GM18907 (cell line): ENCODE data around the gene CACNG6.
"Not testable (repeated sequence)": the region's sequence is repeated elsewhere in the genome, so short reads cannot be mapped to it uniquely, and the experiment has no call there.

Experiments
- ATAC-seq: cut with Tn5 transposase; IDR thresholded peaks from one replicate; pipeline ENCODE4 v1.9.1; 2021; ENCODE audit warnings: mild to moderate bottlenecking, moderate library complexity; ENCODE audit not compliant: unreplicated experiment

The CACNG6 gene

DNA sequence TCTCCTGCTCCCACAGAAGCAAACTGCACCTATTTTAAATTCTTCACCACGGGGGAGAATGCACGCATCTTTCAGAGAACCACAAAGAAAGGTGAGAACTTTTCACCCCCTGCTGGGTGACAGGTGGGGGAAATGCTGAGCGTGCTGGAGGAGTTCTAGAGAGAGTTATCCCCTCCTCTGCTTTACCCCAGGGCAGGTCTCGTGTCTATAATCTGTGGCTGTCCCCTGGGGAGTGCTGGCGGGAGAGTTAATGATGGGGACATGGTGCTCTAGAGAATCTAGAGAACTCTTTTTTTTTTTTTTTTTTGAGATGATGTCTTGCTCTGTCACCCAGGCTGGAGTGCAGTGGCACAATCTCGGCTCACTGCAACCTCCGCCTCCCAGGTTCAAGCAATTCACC is 6.8 kb downstream of the CACNG6 start:
- ATAC-seq = no peak

DNA sequence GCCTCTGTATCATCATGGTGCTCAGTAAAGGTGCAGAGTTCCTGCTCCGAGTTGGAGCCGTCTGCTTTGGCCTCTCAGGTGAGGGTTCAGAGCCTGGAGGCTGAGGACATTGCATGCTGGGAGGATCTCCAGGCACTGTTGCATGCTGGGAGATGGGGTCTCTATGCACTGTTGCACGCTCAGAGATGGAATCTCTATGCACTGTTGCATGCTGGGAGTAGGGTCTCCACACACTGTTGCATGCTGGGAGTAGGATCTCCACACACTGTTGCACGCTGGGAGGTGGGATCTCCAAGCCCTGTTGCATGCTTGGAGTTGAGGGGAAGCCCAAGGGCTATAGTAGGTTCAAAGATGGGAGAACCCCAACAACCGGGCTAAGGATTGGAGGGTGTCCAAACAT is 8.3 kb downstream of the CACNG6 start:
- ATAC-seq = no peak

DNA sequence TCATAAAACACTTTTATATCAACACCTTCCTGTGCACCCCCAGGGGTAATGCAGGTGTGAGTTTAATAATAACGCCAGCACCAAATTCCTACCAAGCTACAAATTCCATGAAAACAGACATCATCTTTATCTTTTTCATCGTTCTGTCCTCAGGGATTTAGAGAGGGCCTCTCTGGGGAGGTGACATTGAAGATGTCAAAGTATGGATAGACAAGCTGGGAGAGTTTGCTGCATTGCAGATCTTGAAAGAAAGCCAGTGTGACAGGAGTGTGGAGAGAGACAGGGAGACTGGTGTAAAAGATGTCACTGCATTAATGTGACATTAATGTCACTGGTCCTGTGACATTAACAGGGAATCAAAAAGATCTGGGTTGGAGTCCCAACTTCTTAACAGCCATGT is 10.1 kb downstream of the CACNG6 start:
- ATAC-seq = no peak

DNA sequence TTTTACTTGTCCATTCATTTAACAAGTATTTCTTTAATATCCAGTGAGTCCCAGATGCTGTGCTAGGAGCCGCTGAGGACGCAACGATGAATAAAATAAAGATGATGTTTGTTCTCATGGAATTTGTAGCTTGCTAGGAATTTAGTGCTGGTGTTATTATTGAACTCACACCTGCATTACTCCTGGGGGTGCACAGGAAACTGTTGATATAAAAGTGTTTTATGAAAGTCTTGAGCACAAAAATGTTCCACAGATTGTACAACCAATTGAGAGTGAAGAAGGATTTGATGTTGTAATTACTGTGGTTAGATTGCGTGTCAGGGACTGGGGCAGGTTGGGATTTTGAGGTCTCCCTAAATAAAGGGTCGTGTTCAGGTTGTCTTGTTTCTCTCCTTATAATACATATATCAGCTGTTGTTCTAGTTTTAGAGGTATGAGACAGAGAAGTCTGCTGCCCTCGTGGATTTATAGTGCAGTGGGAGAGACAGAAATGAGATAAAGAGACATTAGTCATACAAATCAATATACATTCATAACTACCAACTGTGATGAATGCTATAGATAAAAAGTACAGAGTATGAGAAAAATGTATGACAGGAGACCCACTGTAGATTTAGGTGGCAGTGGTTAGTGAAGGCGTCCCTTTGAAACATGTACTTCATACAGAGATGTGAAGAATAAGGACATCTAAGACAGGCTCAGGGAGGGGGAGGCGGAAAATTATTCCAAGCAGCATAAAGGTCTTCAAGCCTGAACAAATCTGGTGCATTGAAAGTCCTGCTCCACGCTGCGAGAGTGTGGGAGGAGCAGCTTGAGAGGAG is 11.3 kb downstream of the CACNG6 start:
- ATAC-seq = no peak

DNA sequence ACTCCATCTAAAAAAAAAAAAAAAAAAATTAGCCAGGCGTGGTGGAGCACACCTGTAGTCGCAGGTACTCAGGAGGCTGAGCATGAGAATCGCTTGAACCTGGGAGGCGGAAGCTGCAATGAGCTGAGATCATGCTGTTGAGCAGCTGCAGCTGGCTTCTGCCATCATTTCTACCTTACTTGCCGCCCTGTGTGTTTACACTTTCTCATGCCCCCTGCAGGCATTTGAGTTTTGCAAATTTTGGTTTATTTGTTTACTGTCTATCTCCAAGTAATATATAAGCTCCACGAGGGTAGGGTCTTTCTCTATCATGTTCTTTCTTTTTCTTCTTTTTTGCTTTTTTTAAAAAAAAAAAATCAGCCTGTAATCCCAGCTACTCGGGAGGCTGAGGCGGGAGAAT is 18.0 kb downstream of the CACNG6 start:
- no peak for ATAC-seq

DNA sequence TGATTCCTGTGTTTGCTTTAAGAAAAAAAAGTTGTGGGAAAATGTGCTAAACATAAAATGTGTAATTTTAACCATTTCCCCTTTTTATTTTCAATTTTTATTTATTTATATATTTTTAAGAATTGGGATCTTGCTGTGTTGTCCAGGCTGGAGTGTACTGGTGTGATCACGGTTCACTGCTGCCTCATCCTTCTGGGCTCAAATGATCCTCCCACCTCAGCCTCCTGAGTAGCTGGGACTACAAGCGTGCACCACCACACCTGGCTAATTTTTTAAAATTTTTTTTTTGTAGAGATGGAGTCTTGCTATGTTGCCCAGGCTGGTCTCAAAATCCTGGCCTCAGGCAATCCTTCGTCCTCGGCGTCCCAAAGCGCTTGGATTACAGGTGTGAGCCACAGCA is 19.0 kb downstream of the CACNG6 start:
- ATAC-seq = no peak

DNA sequence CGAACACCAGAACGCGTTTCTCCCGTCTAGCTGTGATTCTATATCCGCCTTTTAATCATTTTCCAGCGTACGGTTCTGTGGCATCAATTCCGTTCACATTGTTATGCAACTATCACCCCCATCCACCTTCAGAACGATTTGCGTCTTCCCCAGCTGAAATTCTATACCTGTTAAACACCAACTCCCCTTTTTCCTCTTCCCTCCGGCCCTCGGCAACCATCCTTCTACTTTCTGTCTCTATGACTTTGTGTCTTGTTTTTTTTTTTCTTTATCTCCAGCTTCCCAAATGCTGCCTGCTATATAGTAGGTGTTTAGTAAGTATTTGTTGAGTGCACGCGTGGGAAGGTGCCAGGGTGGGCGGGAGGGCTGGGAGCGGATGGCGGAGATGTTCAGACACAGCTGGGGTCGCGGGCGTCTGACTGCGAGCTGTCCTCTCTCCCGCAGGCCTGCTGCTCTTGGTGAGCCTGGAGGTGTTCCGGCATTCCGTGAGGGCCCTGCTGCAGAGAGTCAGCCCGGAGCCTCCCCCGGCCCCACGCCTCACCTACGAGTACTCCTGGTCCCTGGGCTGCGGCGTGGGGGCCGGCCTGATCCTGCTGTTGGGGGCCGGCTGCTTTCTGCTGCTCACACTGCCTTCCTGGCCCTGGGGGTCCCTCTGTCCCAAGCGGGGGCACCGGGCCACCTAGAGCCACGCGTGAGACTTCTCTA is 20.2 kb downstream of the CACNG6 start:
- ATAC-seq = no peak

DNA sequence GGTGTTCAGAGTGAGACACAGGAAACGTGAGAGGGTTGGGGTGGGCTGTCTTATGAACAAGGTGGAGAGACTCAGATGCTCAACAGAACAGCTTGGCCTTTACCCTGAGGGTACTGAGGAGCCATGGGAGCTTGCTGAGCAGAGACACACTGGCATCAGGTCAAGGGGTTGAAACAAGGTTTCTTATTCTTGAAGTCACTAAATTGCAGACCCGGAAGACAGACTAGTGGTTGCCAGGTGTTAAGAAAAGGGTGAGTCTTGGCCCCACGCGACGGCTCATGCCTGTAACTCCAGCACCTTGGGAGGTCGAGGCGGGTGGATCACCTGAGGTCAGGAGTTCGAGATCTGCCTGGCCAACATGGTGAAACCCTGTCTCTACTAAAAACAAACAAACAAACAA is 22.4 kb downstream of the CACNG6 start:
- ATAC-seq = no peak

DNA sequence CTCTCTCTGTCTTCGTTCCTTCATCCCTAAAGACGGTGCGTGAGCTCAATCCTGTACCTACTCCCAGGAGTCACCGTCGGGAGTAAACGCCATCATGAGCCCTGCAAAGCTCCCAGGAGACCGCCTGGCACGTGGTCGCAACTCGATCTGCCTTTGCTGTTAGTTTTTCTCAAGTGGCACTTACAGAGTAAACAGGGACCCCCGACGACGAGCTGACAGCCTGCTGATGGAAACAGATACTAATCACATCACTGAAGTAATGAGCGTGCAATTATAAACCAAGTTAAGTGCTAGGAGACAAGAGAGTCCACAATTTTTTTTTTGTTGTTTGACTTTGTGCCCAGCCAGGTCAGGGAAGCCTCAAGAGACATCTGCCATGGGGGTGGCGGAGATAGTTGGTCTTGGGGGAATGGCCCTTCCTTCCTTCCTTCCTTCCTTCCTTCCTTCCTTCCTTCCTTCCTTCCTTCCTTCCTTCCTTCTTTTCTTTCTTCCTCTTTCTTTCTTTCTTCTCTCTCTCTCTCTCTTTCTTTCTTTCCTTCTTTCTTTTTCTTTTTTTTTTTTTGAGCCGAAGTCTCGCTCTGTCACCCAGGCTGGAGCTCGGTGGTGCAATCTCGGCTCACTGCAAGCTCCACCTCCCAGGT is 23.6 kb downstream of the CACNG6 start:
- no peak for ATAC-seq

DNA sequence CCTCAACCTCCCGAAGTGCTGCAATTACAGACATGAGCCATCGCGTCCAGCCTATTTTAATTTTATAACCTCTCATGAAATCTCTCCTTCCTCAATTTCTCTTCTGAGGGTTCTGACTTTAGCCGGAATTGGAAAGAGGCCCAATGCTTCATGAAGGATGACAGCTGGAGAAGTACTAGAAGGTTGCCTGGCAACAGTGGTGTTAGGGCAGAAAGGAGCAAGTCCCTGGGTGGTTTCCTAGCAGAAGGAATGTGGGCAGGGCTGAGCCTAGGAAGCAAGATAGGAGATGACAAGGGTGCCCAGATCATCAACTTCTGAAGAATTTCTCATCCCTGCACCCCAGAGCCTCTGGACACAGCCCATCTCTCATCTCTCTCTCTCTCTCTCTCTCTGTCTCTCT is 25.8 kb downstream of the CACNG6 start:
- no peak for ATAC-seq

DNA sequence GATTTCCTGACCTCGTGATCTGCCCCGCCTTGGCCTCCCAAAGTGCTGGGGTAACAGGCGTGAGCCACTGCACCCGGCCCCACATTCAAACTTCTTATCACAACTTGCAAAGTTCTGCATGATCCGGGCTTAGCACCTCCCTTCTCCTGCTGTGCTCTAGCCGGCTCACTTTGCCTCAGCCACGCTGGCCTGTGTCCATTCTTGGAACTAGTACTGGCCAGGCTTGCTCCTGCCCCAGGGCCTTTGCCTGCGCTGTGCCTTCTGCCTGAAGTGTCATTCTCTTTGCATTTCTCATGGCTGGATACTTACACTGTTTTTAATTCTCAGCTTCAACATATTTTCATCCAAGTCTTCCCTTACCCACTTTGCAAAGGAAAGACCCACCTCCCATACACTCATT is 29.9 kb downstream of the CACNG6 start:
- no peak for ATAC-seq

DNA sequence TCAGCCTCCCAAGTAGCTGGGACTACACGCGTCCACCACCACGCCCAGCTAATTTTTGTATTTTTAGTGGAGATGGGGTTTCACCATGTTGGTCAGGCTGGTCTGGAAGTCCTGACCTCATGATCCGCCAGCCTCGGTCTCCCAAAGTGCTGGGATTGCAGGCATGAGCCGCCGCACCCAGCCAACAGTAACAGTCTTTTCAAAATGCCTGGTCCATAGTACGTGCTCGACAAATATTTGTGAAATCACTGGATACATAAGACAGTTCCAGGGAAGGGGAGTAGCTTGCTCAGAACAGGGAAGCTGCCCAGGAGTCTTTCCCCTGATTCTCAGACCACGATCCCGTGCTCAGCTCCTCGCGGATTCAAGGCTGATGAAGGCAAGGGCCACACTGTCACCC is 30.5 kb downstream of the CACNG6 start:
- no peak for ATAC-seq

DNA sequence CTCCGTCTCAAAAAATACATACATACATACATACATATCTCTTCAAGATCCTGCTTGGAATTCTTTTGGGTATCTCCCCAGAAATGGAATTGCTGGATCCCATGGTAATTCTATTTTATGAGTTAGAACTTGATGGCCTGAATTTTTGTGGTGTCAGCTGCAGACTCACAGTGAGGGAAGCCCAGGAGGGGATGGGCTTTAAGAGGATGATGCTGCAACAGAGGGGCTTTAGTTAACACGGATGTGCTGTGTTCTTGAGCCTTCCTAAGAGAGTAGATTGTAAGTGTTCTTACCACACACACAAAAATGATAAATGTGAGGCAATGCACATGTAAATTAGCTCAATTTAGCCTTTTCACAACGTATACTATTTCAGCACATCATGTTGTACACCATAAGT is 31.8 kb downstream of the CACNG6 start:
- ATAC-seq = no peak

DNA sequence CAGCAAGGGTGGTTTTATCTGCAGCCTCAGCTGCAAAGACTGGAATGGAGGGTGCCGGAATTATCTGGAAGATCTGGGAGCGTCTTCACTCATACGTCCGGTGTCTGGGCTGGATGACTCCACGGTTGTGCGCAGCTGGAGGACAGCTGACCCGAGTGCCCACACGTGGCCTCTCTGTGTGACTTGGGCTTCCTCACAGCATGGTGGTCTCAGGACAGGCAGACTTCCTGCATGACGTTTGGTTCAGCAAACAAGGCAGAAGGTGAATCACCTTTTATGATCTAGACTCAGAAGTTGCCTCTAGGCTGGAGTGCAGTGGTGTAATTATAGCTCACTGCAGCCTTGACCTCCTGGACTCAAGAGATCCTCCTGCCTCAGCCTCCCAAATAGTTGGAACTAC is 33.2 kb downstream of the CACNG6 start:
- no peak for ATAC-seq

DNA sequence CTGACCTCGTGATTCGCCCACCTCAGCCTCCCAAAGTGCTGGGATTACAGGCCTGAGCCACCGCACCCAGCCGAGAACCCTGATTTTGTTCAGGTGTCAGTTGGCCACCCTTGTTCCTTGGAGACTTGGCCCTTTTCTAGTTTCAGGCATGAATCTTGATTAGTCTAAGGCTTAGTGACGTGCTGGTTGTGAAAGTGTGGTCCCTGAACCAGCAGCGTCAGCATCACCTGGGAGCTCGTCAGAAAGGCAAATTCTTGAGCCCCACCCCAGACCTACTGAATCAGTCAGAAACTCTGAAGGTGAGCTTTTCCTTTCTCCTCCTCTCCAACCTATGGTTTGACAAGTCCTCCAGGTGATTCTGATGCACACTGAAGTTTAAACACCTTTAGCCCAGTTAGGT is 35.2 kb downstream of the CACNG6 start:
- no peak for ATAC-seq

DNA sequence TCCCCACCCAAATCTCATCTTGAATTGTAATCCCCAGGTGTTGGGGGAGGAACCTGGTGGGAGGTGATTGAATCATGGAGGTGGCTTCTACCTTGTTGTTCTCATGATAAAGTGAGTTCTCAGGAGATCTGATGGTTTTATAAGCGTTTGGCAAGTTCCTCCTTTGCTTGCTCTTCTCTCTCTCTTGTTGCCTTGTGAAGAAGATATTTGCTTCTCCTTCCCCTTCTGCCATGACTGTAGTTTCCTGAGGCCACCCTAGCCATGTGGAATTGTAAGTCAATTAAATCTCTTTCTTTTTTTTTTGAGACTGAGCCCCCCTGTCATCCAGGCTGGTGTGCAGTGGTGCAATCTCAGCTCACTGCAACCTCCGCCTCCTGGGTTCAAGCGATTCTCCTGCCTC is 37.9 kb downstream of the CACNG6 start:
- no peak for ATAC-seq

DNA sequence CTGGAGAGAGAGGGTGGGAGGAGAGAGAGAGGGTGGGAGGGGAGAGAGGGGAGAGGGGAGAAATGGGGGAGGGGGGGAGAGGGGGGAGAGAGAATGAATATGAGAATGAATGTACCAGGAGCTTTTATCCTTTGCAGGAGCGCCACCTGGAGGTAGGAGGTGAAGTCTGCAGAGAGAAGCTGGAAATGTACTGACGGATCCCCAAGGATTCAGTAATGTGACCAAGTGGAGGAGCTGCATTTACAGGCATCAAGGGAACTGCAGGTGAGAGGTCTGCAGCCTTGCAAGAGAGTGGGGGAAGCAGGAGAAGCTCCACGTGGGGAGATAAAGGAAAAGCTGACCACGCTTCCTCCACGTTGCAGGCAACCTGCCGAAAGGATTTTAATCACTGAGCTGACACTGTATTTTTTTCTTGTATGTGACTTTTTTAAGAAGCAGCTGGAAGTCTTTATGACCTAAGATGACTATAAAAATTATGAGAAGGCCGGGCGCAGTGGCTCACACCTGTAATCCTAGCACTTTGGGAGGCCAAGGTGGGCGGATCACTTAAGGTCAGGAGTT is 38.6 kb downstream of the CACNG6 start:
- no peak for ATAC-seq

DNA sequence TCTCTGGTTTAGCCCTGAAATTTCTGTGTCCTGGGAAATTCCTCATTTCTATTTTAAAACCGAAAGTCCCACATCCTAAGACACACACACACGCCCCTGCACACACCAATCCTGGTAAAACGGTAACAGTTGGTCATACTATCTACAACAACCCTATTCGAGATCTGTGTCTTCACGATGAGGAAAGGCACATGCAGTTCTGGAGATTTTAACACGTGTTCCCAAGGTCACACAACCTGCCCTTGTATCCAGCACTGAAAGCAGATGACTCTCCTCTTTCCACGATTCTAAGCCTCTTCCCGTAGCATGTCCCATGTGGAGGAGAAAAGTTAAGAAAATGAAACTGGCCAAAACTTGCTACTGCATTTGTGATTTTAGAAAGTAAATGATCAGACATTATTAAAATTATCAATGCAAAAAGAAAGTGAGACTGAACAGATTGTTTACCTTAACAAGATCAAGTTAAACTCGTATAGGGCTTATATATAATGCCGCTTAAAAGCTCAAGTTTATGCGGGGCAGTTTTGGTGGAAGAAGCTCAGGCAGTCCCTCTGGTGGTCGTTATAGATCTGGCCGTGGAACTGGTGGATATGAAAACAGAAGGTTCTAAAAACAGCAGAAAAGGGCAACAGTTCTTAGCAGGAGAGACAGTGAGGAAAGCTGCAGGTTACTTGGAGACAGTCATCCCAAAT is 39.6 kb downstream of the CACNG6 start:
- ATAC-seq = no peak

DNA sequence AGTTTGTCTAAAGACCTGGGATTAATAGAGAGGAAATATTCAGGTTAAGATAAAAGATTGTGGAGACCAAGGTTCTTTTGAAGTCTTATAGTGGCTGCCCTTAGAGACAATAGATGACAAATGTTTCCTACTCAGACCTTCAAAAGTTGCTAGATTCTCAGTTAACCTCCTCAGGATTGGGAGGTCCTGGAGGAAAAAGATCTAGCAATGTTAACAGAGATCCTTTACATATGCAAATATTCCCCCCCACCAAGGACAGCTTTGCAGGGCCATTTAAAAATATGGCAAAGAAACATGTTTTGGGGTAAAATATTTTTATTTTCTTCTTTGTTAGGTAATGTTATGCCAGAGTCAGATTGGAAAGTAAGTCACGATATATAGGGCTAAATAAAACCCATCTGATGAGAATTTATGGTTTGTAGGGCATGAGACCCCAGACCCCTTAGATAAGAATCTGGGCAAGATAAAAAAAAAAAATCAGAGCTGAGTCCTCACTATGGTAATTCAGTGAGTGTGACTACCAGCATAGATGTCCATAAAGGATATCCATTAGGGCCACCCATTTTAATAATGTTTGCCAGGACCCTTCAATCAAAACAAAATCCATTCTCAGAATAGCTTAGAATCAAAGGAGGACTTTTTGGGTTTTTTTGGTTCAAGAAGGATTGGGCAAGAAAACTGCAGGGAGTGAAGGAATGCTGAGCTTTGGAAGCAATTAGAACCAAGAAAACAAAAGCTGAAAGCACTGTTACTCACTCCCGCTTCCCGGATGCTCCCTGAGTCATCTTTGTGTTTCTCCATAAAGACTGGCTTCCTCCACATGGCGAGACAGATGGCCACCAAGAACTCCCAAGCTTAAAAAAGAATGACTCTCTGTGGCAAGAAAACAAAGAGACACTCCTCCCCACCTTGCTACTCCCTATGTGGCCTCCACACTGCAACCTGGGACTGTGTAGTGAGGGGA is 44.1 kb downstream of the CACNG6 start:
- ATAC-seq = no peak

DNA sequence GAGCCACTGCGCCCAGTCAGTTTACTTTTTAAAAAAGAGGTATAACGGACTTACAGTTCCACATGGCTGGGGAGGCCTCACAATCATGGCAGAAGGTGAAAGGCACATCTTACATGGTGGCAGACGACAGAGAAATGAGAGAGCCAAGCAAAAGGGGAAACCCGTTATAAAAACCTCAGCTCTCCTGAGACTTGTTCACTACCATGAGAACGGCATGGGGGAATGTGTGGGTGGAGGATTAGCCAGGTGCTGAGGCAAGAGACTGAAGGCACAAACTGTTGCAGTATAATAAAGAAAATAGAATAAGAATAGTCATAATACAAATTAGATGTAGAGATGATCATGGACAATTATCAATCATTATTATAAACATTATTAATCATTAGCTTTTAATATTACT is 45.1 kb downstream of the CACNG6 start:
- ATAC-seq = not testable (repeated sequence)
